Erythroblast (primary cell): Measurements from ENCODE around the gene CTSG.

Source experiments
- GATA1 ChIP-seq: IDR thresholded peaks from 2 replicates; pipeline ENCODE4 v1.6.1; 2011; ENCODE audit warnings: low read depth, mild to moderate bottlenecking, control low read depth, low read length, moderate library complexity
- POLR2A ChIP-seq: IDR thresholded peaks from 2 replicates; pipeline ENCODE4 v1.6.1; 2011; ENCODE audit warnings: mild to moderate bottlenecking, low read length

DNA sequence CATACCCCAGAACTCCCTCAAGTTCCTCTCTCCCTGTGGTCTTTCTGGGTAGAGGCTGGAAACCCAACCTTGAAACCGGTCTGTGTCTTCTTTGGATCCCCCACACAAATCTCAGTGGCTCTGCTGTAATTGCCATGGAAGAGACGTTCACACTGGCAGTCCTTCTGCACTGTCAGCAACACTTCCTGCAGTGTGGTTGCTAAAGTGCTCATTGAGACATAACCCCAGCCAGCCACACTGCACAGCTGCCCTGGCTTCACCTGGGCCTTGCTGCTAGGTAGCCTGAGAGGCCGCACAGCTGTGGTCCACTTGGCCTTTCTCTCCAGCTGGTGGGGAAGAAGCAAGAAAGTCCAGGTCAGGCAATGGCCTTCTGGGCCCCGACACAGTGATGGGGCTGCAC, 31.0 kb upstream of the CTSG start:
- no peak for TF ChIP-seq POLR2A
- no peak for TF ChIP-seq GATA1
